HUES64 (cell line): ENCODE results near the gene SLC20A1.
"Not testable (repeated sequence)": the region's sequence is repeated elsewhere in the genome, so short reads cannot be mapped to it uniquely, and the experiment has no call there.

Experiments
- H3K27ac ChIP-seq: 2 replicates; pipeline ENCODE4 v1.7.0; 2013; ENCODE audit warnings: low read depth, low read length, inconsistent platforms
- H3K27me3 ChIP-seq: 2 replicates; pipeline ENCODE4 v1.6.1; 2013; ENCODE audit warnings: mild to moderate bottlenecking, low read length; ENCODE audit not compliant: insufficient read depth
- H3K36me3 ChIP-seq: 2 replicates; pipeline ENCODE4 v1.6.1; 2013; ENCODE audit warnings: mild to moderate bottlenecking, low read length; ENCODE audit not compliant: insufficient read depth
- H3K4me1 ChIP-seq: 2 replicates; pipeline ENCODE4 v1.6.1; 2013; ENCODE audit warnings: mild to moderate bottlenecking, low read length, moderate library complexity; ENCODE audit not compliant: insufficient read depth
- H3K4me3 ChIP-seq: 2 replicates; pipeline ENCODE4 v1.5.1; 2013; ENCODE audit warnings: mild to moderate bottlenecking, low read length, moderate library complexity
- H3K9ac ChIP-seq: 2 replicates; pipeline ENCODE4 v1.6.1; 2013; ENCODE audit warnings: mild to moderate bottlenecking, low read depth, low read length
- H3K9me3 ChIP-seq: 2 replicates; pipeline ENCODE4 v1.6.1; 2013; ENCODE audit warnings: low read depth, low read length; ENCODE audit not compliant: insufficient read depth
- WGBS: fragments of 150-250, 120-280 bp; methylation state at CpG from one replicate; pipeline ENCODE4 v1.1.7; 2013; ENCODE audit warnings: missing lambda C conversion rate; 5-methylcytosine and 5-hydroxymethylcytosine counted together

SLC20A1 gene

GRCh38 chr2:112656679-112657078 lies 10.9 kb downstream of the SLC20A1 start:
- no peaks in the 10 kb centered on the region for H3K27me3 ChIP-seq
- H3K4me3 ChIP-seq: no peak overlapping the region
- no peaks in the 10 kb centered on the region for H3K9me3 ChIP-seq
- peaks cover 97% of the 10 kb centered on the region for H3K36me3 ChIP-seq
- 95% methylated on average over 4 of the region's 4 CpGs for WGBS
- no peak overlapping the region for H3K9ac ChIP-seq
- no peak overlapping the region for H3K27ac ChIP-seq
- H3K4me1 ChIP-seq: no peaks in the 10 kb centered on the region

- H3K9me3 ChIP-seq: no peaks in the 10 kb centered on the region
- WGBS: 92% methylated on average over 2 of the region's 2 CpGs
- no peak overlapping the region for H3K4me3 ChIP-seq
- H3K27me3 ChIP-seq: no peaks in the 10 kb centered on the region
- H3K27ac ChIP-seq: no peak overlapping the region
- no peaks in the 10 kb centered on the region for H3K4me1 ChIP-seq
- H3K9ac ChIP-seq: no peak overlapping the region
- peaks cover 96% of the 10 kb centered on the region for H3K36me3 ChIP-seq
Observed at GRCh38 chr2:112658301-112658700, 12.6 kb downstream of the SLC20A1 start.

- no peaks in the 10 kb centered on the region for H3K4me1 ChIP-seq
- WGBS: 94% methylated on average over 11 of the region's 11 CpGs
- no peak overlapping the region for H3K4me3 ChIP-seq
- H3K27me3 ChIP-seq: no peaks in the 10 kb centered on the region
- peaks cover 97% of the 10 kb centered on the region for H3K36me3 ChIP-seq
- no peaks in the 10 kb centered on the region for H3K9me3 ChIP-seq
- no peak overlapping the region for H3K27ac ChIP-seq
- H3K9ac ChIP-seq: no peak overlapping the region
Observed at GRCh38 chr2:112658839-112659667, 13.3 kb downstream of the SLC20A1 start.

- Histone ChIP-seq H3K27me3 (no peaks in the 10 kb centered on the region), H3K36me3 (peaks cover 98% of the 10 kb centered on the region), H3K9ac (no peak overlapping the region), H3K9me3 (no peaks in the 10 kb centered on the region), H3K27ac (no peak overlapping the region), H3K4me1 (no peaks in the 10 kb centered on the region), H3K4me3 (no peak overlapping the region)
Observed at GRCh38 chr2:112660138-112660537, 14.4 kb downstream of the SLC20A1 start.

GRCh38 chr2:112661656-112662305 lies 16.0 kb downstream of the SLC20A1 start:
- Histone ChIP-seq H3K9me3 (no peaks in the 10 kb centered on the region), H3K9ac (no peak overlapping the region), H3K27ac (no peak overlapping the region), H3K27me3 (no peaks in the 10 kb centered on the region), H3K4me1 (no peaks in the 10 kb centered on the region), H3K36me3 (peaks cover 88% of the 10 kb centered on the region), H3K4me3 (no peak overlapping the region)
- WGBS: 96% methylated on average over 8 of the region's 8 CpGs

GRCh38 chr2:112662704-112663103 lies 17.0 kb downstream of the SLC20A1 start:
- Histone ChIP-seq H3K9ac (no peak overlapping the region), H3K9me3 (no peaks in the 10 kb centered on the region), H3K4me3 (no peak overlapping the region), H3K27me3 (no peaks in the 10 kb centered on the region), H3K27ac (no peak overlapping the region), H3K4me1 (no peaks in the 10 kb centered on the region), H3K36me3 (peaks cover 82% of the 10 kb centered on the region)
- 96% methylated on average over 3 of the region's 3 CpGs for WGBS

- Histone ChIP-seq H3K9me3 (no peaks in the 10 kb centered on the region), H3K27me3 (no peaks in the 10 kb centered on the region), H3K4me3 (no peak overlapping the region), H3K9ac (no peak overlapping the region), H3K4me1 (no peaks in the 10 kb centered on the region), H3K27ac (no peak overlapping the region), H3K36me3 (peaks cover 62% of the 10 kb centered on the region)
Observed at GRCh38 chr2:112664689-112665088, 18.9 kb downstream of the SLC20A1 start.

- Histone ChIP-seq H3K27me3 (no peaks in the 10 kb centered on the region), H3K4me3 (no peak overlapping the region), H3K27ac (no peak overlapping the region), H3K4me1 (no peaks in the 10 kb centered on the region), H3K36me3 (peaks cover 56% of the 10 kb centered on the region), H3K9me3 (no peaks in the 10 kb centered on the region), H3K9ac (no peak overlapping the region)
- WGBS: 93% methylated on average over 8 of the region's 8 CpGs
Observed at GRCh38 chr2:112665113-112665780, 19.5 kb downstream of the SLC20A1 start.

GRCh38 chr2:112666761-112667122 lies 21.0 kb downstream of the SLC20A1 start:
- Histone ChIP-seq H3K36me3 (peaks cover 41% of the 10 kb centered on the region), H3K4me3 (no peak overlapping the region), H3K9me3 (no peaks in the 10 kb centered on the region), H3K27ac (no peak overlapping the region), H3K9ac (no peak overlapping the region), H3K4me1 (peaks cover 3% of the 10 kb centered on the region; the same call in 1 of the 2 replicates), H3K27me3 (no peaks in the 10 kb centered on the region)
- WGBS: 94% methylated on average over 3 of the region's 3 CpGs

GRCh38 chr2:112667540-112667939 lies 21.8 kb downstream of the SLC20A1 start:
- not testable (repeated sequence) for H3K4me1 ChIP-seq, H3K27ac ChIP-seq, H3K4me3 ChIP-seq, H3K27me3 ChIP-seq, H3K9ac ChIP-seq, H3K9me3 ChIP-seq
- WGBS: 96% methylated on average over 6 of the region's 6 CpGs
- peaks cover 34% of the 10 kb centered on the region for H3K36me3 ChIP-seq

GRCh38 chr2:112669667-112670066 lies 23.9 kb downstream of the SLC20A1 start:
- peaks cover 13% of the 10 kb centered on the region for H3K36me3 ChIP-seq
- no peaks in the 10 kb centered on the region for H3K9me3 ChIP-seq
- no peak overlapping the region for H3K27ac ChIP-seq
- H3K9ac ChIP-seq: no peak overlapping the region
- peaks cover 3% of the 10 kb centered on the region; the same call in 1 of the 2 replicates for H3K27me3 ChIP-seq
- H3K4me1 ChIP-seq: peaks cover 8% of the 10 kb centered on the region; the same call in 1 of the 2 replicates
- no peak overlapping the region for H3K4me3 ChIP-seq
- 93% methylated on average over 4 of the region's 4 CpGs for WGBS
